Measurements from ENCODE around the gene ETNK2.

DNA sequence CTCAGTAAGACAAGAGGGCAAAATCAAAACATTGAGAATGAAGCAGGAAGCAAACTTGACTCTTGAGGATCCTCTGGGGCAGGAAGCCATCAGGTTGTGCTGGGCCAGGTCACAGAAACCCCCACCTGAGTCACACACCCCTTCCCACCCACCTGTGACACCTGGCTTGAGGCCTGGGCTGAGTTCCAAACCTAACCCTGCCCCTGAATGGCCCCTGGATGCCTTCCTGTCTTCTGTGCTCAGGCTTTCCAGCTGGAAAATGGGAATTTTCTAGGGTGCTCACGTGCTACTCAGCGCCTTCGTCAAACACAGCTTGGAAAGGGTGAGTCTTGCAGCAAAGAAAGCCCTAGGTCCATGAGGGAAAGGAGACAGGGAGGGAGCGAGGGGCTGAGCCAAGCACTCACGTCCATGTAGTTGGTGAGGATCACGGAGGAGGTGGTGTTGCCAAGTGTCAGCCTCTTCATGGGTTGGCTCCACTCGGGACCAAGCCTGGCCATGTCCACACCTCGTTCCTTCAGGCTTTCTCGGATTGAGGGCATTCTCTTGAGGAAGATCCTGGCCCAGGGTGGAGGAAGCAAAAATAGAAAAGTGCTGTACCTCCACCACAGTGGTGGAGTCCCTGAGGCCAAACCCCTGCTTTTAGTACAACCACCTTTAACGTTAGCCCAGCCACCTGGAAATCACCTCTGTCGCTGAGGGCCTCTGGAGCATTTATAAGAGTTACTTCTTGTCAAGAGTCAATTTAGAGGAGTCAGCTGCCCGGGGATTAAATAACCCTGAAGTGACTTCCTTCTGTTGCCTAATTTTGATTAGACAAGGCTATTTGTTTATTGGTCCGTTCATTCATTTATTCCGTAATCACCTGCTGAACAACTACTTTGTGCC, 10.0 kb upstream of the ETNK2 start:
- TF ChIP-seq, protein P1, sequence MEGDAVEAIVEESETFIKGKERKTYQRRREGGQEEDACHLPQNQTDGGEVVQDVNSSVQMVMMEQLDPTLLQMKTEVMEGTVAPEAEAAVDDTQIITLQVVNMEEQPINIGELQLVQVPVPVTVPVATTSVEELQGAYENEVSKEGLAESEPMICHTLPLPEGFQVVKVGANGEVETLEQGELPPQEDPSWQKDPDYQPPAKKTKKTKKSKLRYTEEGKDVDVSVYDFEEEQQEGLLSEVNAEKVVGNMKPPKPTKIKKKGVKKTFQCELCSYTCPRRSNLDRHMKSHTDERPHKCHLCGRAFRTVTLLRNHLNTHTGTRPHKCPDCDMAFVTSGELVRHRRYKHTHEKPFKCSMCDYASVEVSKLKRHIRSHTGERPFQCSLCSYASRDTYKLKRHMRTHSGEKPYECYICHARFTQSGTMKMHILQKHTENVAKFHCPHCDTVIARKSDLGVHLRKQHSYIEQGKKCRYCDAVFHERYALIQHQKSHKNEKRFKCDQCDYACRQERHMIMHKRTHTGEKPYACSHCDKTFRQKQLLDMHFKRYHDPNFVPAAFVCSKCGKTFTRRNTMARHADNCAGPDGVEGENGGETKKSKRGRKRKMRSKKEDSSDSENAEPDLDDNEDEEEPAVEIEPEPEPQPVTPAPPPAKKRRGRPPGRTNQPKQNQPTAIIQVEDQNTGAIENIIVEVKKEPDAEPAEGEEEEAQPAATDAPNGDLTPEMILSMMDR (IDR thresholded peaks at IDR 0.05) = no peak
- no peak for TF ChIP-seq POLR2A (IDR thresholded peaks at IDR 0.05)

Data from right lobe of liver (tissue), 4 donors.